HepG2 (cell line): ENCODE measurements around the gene SAMD14. TPM values are rescaled to one million over a fixed set of nuclear protein-coding genes. Genes with fewer than 3 reads are reported as not detected.

Source experiments
- ELF4 ChIP-seq: sonication (generic); formaldehyde crosslinking; IDR thresholded peaks from 2 replicates; pipeline ENCODE4 v1.5.0; 2020; ENCODE audit warnings: missing genetic modification reagents, mild to moderate bottlenecking, moderate library complexity, borderline replicate concordance
- FOXA3 ChIP-seq: IDR thresholded peaks from 2 replicates; pipeline ENCODE4 v1.6.1; 2016; ENCODE audit warnings: missing genetic modification reagents, missing compliant biosample characterization
- HBP1 ChIP-seq: IDR thresholded peaks from 2 replicates; pipeline ENCODE4 v1.6.1; 2016; ENCODE audit warnings: low read depth, control low read depth
- HNRNPH1 ChIP-seq: fragments of 200-400 bp; formaldehyde crosslinking; optimal IDR thresholded peaks from 2 replicates; pipeline ENCODE3; 2017; ENCODE audit warnings: mild to moderate bottlenecking, low read depth, low read length
- JDP2 ChIP-seq: sonication (generic); formaldehyde crosslinking; IDR thresholded peaks from 2 replicates; pipeline ENCODE4 v1.8.1; 2022; ENCODE audit warnings: missing genetic modification reagents, borderline replicate concordance
- MED1 ChIP-seq: sonication (generic); formaldehyde crosslinking; IDR thresholded peaks from 2 replicates; pipeline ENCODE4 v1.4.0; 2020; ENCODE audit warnings: missing genetic modification reagents
- MEIS2 ChIP-seq: sonication (generic); formaldehyde crosslinking; IDR thresholded peaks from 2 replicates; pipeline ENCODE4 v1.9.0; 2021; ENCODE audit warnings: mild to moderate bottlenecking, missing genetic modification reagents
- NFIB ChIP-seq: sonication (generic); formaldehyde crosslinking; IDR thresholded peaks from 2 replicates; pipeline ENCODE4 v1.9.0; 2021; ENCODE audit warnings: missing genetic modification reagents, mild to moderate bottlenecking, borderline replicate concordance
- NFYC ChIP-seq: IDR thresholded peaks from 2 replicates; pipeline ENCODE4 v1.6.1; 2016; ENCODE audit warnings: missing genetic modification reagents, missing compliant biosample characterization
- REXO4 ChIP-seq: sonication (generic); formaldehyde crosslinking; IDR thresholded peaks from 2 replicates; pipeline ENCODE4 v1.8.0; 2022; ENCODE audit warnings: missing genetic modification reagents, mild to moderate bottlenecking, borderline replicate concordance
- RXRA ChIP-seq: sonication (generic); formaldehyde crosslinking; IDR thresholded peaks from 2 replicates; pipeline ENCODE4 v1.5.1; 2020; ENCODE audit warnings: missing genetic modification reagents
- SMC3 ChIP-seq: IDR thresholded peaks from 2 replicates; pipeline ENCODE4 v1.6.1; 2011; ENCODE audit warnings: low read length, improper control_type of control experiment
- TEAD2 ChIP-seq: sonication (generic); formaldehyde crosslinking; IDR thresholded peaks from 2 replicates; pipeline ENCODE4 v1.9.0; 2021; ENCODE audit warnings: missing genetic modification reagents
- USF2 ChIP-seq, 2 experiments: sonication (generic) in 1 of 2; formaldehyde crosslinking in 1 of 2; IDR thresholded peaks; 2 replicates each; pipeline versions ENCODE4 v1.5.1 to v1.6.1; 2011 to 2020; ENCODE audit warnings: borderline replicate concordance in 1 of 2, low read depth in 1 of 2, low read length in 1 of 2, mild to moderate bottlenecking in 1 of 2, missing genetic modification reagents in 1 of 2, moderate library complexity in 1 of 2
- ZFP82 ChIP-seq: sonication (generic); formaldehyde crosslinking; IDR thresholded peaks from 2 replicates; pipeline ENCODE4 v1.5.1; 2020; ENCODE audit warnings: mild to moderate bottlenecking, missing genetic modification reagents, borderline replicate concordance
- ZNF10 ChIP-seq: sonication (generic); formaldehyde crosslinking; IDR thresholded peaks from 2 replicates; pipeline ENCODE4 v1.4.0; 2020; ENCODE audit warnings: mild to moderate bottlenecking, low read depth, missing genetic modification reagents, borderline replicate concordance
- ZNF136 ChIP-seq: sonication (generic); formaldehyde crosslinking; IDR thresholded peaks from 2 replicates; pipeline ENCODE4 v1.8.1; 2022; ENCODE audit warnings: low read depth, mild to moderate bottlenecking, moderate library complexity, missing genetic modification reagents
- ZNF225 ChIP-seq: sonication (generic); formaldehyde crosslinking; IDR thresholded peaks from 2 replicates; pipeline ENCODE4 v1.4.0; 2020; ENCODE audit warnings: mild to moderate bottlenecking, missing genetic modification reagents
- ZNF232 ChIP-seq: sonication (generic); formaldehyde crosslinking; IDR thresholded peaks from 2 replicates; pipeline ENCODE4 v1.4.0; 2020; ENCODE audit warnings: missing genetic modification reagents, borderline replicate concordance
- ZNF44 ChIP-seq: sonication (generic); formaldehyde crosslinking; IDR thresholded peaks from 2 replicates; pipeline ENCODE4 v1.5.1; 2020; ENCODE audit warnings: mild to moderate bottlenecking, missing genetic modification reagents
- ZNF557 ChIP-seq: sonication (generic); formaldehyde crosslinking; IDR thresholded peaks from 2 replicates; pipeline ENCODE4 v1.4.0; 2020; ENCODE audit warnings: missing genetic modification reagents
- ZNF564 ChIP-seq: sonication (generic); formaldehyde crosslinking; IDR thresholded peaks from 2 replicates; pipeline ENCODE4 v1.8.1; 2023; ENCODE audit warnings: mild to moderate bottlenecking, missing genetic modification reagents
- ZNF577 ChIP-seq: sonication (generic); formaldehyde crosslinking; IDR thresholded peaks from 2 replicates; pipeline ENCODE4 v1.4.0; 2020; ENCODE audit warnings: mild to moderate bottlenecking, low read depth, missing genetic modification reagents, borderline replicate concordance
- ZNF703 ChIP-seq: sonication (generic); formaldehyde crosslinking; IDR thresholded peaks from 2 replicates; pipeline ENCODE4 v1.5.1; 2020; ENCODE audit warnings: missing genetic modification reagents, mild to moderate bottlenecking, moderate library complexity, borderline replicate concordance
- ZNF776 ChIP-seq: sonication (generic); formaldehyde crosslinking; IDR thresholded peaks from 2 replicates; pipeline ENCODE4 v1.4.0; 2020; ENCODE audit warnings: mild to moderate bottlenecking, missing genetic modification reagents
- ZNF790 ChIP-seq: sonication (generic); formaldehyde crosslinking; IDR thresholded peaks from 2 replicates; pipeline ENCODE4 v1.8.0; 2022; ENCODE audit warnings: missing genetic modification reagents, mild to moderate bottlenecking, borderline replicate concordance
- ZNF816 ChIP-seq: sonication (generic); formaldehyde crosslinking; IDR thresholded peaks from 2 replicates; pipeline ENCODE4 v1.8.0; 2022; ENCODE audit warnings: missing genetic modification reagents, mild to moderate bottlenecking, borderline replicate concordance
- polyA plus RNA-seq, 8 experiments: library from polyadenylated mRNA; depleted of rRNA in 3 of 8; stranded (reverse) in 7 of 8; unstranded in 1 of 8; fragments of >200 nt; fragmentation: Illumina TruSeq in 4 of 8; extraction: Trizol in 4 of 8; gene quantifications; 2 replicates each; pipeline versions ENCODE4 v1.2.1 to v1.2.3, GENCODE V29; 2011 to 2016; ENCODE audit warnings: low read depth in 4 of 8, missing spikeins in 1 of 8, mixed read lengths in 1 of 8; ENCODE audit not compliant: insufficient read depth in 1 of 8
- total RNA-seq, 5 experiments: library from RNA; depleted of rRNA; stranded (reverse); fragments of >200 nt; fragmentation: Illumina TruSeq; extraction: Trizol; gene quantifications; 2 replicates each; pipeline ENCODE4 v1.2.3, GENCODE V29; 2016; ENCODE audit warnings: low read depth in 1 of 5

The SAMD14 gene
- total and polyA plus RNA-seq, 2 of the 13 experiments (the other 11 are each of a cell fraction or from before 2014, with no cell fraction given): 0.07 to 0.22 TPM

DNA sequence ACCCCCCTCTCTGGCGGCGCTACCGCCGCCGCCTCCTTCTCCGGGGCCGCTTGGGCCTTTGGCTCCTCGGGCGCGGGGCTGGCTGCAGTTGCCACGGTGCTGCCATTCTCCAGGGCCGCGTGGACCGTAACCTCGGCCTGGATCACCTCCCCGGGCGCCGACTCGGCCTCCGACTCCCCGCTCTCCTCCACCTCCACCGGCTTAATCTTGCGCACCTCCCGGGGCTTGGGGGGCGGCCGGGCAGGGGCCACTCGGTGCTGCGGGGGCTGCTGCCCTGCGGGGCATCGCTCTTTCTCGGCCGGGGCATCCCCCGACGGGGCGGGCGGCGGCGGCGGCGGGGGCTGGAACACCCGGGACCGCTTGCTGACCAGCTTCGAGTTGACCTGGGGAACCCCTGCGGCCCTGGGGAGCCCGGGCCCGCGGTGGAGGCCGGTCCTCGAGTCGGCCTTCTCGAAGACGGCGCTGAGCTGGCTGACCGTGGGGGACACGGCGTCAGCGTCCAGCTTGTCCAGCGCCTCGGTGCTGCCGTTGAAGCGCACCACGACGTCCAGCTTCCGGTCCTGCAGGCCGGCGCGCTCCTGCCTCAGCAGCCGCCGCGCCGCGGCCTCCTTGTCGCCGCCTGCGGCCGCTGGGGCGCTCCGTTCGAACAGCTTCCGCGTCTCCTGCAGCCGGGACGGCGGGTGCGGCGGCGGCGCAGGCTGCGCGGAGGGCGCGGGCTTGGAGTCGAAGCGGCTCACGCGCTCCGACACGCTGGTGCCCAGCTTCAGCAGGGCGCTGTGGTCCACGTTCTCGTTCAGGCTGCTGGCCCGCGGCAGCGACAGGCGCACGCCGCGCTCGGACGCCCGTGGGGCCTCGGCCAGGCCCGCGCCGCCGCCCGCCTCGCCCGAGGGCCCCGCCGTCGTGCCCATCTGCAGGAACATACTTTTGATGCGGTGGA is 19.7 kb upstream of the SAMD14 start (continued):
- TF ChIP-seq RXRA: no peak; the same call in 1 of the 2 replicates
- TF ChIP-seq ZNF577 (CRISPR knock-in tag): no peak
- TF ChIP-seq ZNF10 (CRISPR knock-in tag): no peak
- 0 out of 2 replicates have a peak, but pooled peaks have one; percentile 32 for TF ChIP-seq ZNF564 (CRISPR knock-in tag)
- TF ChIP-seq NFYC: no peak
- TF ChIP-seq HNRNPH1: no peak
- TF ChIP-seq REXO4: no peak
- no peak for TF ChIP-seq ZNF703 (CRISPR knock-in tag)
- no peak for TF ChIP-seq ZNF232 (CRISPR knock-in tag)
- TF ChIP-seq ZNF136: no peak
- TF ChIP-seq MEIS2 (CRISPR knock-in tag): peak; percentile 69; the same call in 1 of the 2 replicates
- peak; percentile 55; the same call in 1 of the 2 replicates for TF ChIP-seq ZNF790 (CRISPR knock-in tag)
- TF ChIP-seq ZNF225 (CRISPR knock-in tag): no peak
- TF ChIP-seq ZNF776 (CRISPR knock-in tag): peak; percentile 90
- TF ChIP-seq NFIB: no peak
- TF ChIP-seq ZFP82 (CRISPR knock-in tag): no peak
- no peak for TF ChIP-seq SMC3
- no peak for TF ChIP-seq ZNF44 (CRISPR knock-in tag)
- no peak; the same call in 1 of the 2 replicates for TF ChIP-seq ZNF557 (CRISPR knock-in tag)
- TF ChIP-seq HBP1: peak; percentile 86; the same call in 1 of the 2 replicates
- no peak for TF ChIP-seq USF2 (IDR thresholded peaks at IDR 0.05; ENCODE audit: low read depth, low read length)
- TF ChIP-seq USF2 (CRISPR knock-in tag; IDR thresholded peaks at IDR 0.05; ENCODE audit: borderline replicate concordance): no peak
- TF ChIP-seq TEAD2 (CRISPR knock-in tag): no peak
- TF ChIP-seq MED1 (CRISPR knock-in tag): peak; percentile 56
- TF ChIP-seq ELF4 (CRISPR knock-in tag): no peak
- TF ChIP-seq ZNF816 (CRISPR knock-in tag): no peak
- peak; percentile 29; the same call in 1 of the 2 replicates for TF ChIP-seq JDP2 (CRISPR knock-in tag)
- 0 out of 2 replicates have a peak, but pooled peaks have one; percentile 30 for TF ChIP-seq FOXA3 (CRISPR knock-in tag)
